HPDE6-E6E7 (cell line): ENCODE measurements around the gene MEIOSIN.

ENCODE experiments used
- DNase-seq: peaks from one replicate; pipeline ENCODE4 v3.0.0; 2011; ENCODE audit warnings: missing footprints; ENCODE audit errors: extremely low spot score

Gene MEIOSIN

GRCh38 chr19:45779231-45780145 is 46.2 kb downstream of the MEIOSIN start:
- peak; percentile 82 for DNase-seq

- no peak for DNase-seq
Measured at GRCh38 chr19:45780146-45780447, 46.9 kb downstream of the MEIOSIN start.

- no peak for DNase-seq
Measured at GRCh38 chr19:45780448-45781213, 47.4 kb downstream of the MEIOSIN start.

GRCh38 chr19:45781214-45782161 is 48.2 kb downstream of the MEIOSIN start:
- peak; percentile 77 for DNase-seq

- no peak for DNase-seq
Measured at GRCh38 chr19:45782162-45782691, 49.0 kb downstream of the MEIOSIN start, which contains the start of gene DMPK. Gene DMPK, minus strand, starts transcription at chr19:45782490. Its CDS starts 138 bp downstream, at chr19:45782352.

- peak; percentile 57 for DNase-seq
Measured at GRCh38 chr19:45782820-45783785, 49.9 kb downstream of the MEIOSIN start.

- no peak for DNase-seq
Measured at GRCh38 chr19:45784096-45784495, 50.9 kb downstream of the MEIOSIN start.

GRCh38 chr19:45785097-45785496 is 51.9 kb downstream of the MEIOSIN start:
- DNase-seq = no peak

- DNase-seq = no peak
Measured at GRCh38 chr19:45785781-45786532, 52.7 kb downstream of the MEIOSIN start.

- no peak for DNase-seq
Measured at GRCh38 chr19:45786533-45786894, 53.3 kb downstream of the MEIOSIN start.

GRCh38 chr19:45789035-45789786 is 56.0 kb downstream of the MEIOSIN start:
- no peak for DNase-seq

GRCh38 chr19:45790942-45791341 is 57.7 kb downstream of the MEIOSIN start:
- DNase-seq = no peak

GRCh38 chr19:45791744-45792469 is 58.7 kb downstream of the MEIOSIN start:
- no peak for DNase-seq

- peak; percentile 94 for DNase-seq
Measured at GRCh38 chr19:45792470-45793177, 59.4 kb downstream of the MEIOSIN start, which contains the start of gene DMWD. Gene DMWD, minus strand, starts transcription at chr19:45792845. Its CDS starts 89 bp downstream, at chr19:45792756.

- DNase-seq = no peak
Measured at GRCh38 chr19:45793178-45793564, 59.9 kb downstream of the MEIOSIN start.

- no peak for DNase-seq
Measured at GRCh38 chr19:45793876-45794275, 60.6 kb downstream of the MEIOSIN start.

- DNase-seq = no peak
Measured at GRCh38 chr19:45794627-45795026, 61.4 kb downstream of the MEIOSIN start.
